ENCODE measurements around the gene RBM22. TPM values are rescaled to one million over a fixed set of nuclear protein-coding genes. Genes with fewer than 3 reads are reported as not detected.

RBM22 gene
- total RNA-seq, 4 donors from 2014 or later = 35.1 to 53.6 (median 44.0) TPM

GRCh38 chr5:150650021-150651006 is 50.5 kb downstream of the RBM22 start:
- Histone ChIP-seq H3K36me3 (peaks cover 0 to 46% (median 0%) of the 10 kb centered on the region in 3 donors), H3K4me3 (no peak overlapping the region), H3K9me3 (no peaks in the 10 kb centered on the region), H3K27ac (no peak overlapping the region), H3K27me3 (no peaks in the 10 kb centered on the region), H3K4me1 (peaks cover 0 to 10% (median 0%) of the 10 kb centered on the region in 4 donors)
- no peak for DNase-seq
- TF ChIP-seq POLR2A (IDR thresholded peaks at IDR 0.05) = no peak
- TF ChIP-seq CTCF (IDR thresholded peaks at IDR 0.05) = no peak

DNA sequence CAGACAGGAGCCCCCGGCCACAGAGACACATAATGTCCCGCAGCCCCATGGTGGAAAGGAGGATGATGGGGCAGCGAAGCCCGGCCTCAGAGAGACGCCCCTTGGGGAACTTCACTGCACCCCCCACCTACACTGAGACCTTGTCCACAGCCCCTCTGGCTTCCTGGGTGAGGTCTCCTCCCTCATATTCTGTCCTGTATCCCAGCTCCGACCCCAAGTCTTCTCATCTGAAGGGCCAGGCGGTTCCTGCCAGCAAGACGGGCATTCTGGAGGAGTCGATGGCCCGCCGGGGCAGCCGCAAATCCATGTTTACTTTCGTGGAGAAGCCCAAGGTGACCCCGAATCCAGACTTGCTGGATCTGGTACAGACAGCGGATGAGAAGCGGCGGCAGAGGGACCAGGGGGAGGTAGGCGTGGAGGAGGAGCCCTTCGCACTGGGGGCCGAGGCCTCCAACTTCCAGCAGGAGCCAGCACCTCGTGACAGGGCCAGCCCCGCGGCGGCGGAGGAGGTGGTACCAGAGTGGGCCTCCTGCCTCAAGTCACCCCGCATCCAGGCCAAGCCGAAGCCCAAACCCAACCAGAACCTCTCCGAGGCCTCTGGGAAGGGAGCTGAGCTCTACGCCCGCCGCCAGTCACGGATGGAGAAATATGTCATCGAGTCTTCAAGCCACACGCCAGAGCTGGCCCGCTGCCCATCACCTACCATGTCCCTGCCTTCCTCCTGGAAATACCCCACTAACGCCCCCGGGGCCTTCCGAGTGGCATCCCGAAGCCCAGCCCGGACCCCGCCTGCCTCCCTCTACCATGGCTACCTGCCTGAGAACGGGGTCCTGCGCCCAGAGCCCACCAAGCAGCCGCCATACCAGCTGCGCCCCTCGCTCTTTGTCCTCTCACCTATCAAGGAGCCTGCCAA is 51.5 kb downstream of the RBM22 start:
- Histone ChIP-seq H3K27me3 (no peaks in the 10 kb centered on the region), H3K9me3 (no peaks in the 10 kb centered on the region), H3K4me3 (no peak overlapping the region), H3K4me1 (peaks cover 0 to 20% (median 0%) of the 10 kb centered on the region in 4 donors), H3K36me3 (peaks cover 0 to 46% (median 0%) of the 10 kb centered on the region in 3 donors), H3K27ac (no peak overlapping the region)
- no peak for TF ChIP-seq POLR2A (IDR thresholded peaks at IDR 0.05)
- peak in 1 of 3 donors; percentile 45 for DNase-seq

DNA sequence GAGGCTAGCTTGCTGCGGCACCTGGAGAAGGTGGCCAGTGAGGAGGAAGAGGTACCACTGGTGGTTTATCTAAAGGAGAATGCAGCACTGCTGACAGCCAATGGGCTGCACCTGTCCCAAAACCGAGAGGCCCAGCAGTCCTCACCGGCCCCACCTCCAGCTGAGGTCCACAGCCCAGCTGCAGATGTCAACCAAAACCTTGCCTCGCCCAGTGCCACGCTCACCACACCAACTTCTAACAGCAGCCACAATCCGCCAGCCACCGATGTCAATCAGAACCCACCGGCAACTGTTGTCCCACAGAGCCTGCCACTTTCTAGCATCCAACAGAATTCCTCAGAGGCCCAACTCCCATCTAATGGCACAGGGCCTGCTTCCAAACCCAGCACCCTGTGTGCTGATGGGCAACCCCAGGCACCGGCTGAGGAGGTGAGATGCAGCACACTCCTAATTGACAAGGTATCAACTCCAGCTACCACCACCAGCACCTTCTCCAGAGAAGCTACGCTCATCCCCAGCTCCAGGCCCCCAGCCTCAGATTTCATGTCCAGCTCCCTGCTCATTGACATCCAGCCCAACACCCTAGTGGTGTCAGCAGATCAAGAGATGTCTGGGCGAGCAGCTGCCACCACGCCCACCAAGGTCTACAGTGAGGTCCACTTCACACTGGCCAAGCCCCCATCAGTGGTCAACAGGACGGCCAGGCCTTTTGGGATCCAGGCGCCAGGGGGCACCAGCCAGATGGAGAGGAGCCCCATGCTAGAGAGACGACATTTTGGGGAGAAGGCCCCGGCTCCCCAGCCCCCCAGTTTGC is 52.4 kb downstream of the RBM22 start:
- peak overlapping the region in 1 of 4 donors; percentile 53 for H3K27ac ChIP-seq
- H3K27me3 ChIP-seq = no peaks in the 10 kb centered on the region
- H3K4me3 ChIP-seq = no peak overlapping the region
- peaks cover 0 to 27% (median 0%) of the 10 kb centered on the region in 4 donors for H3K4me1 ChIP-seq
- no peaks in the 10 kb centered on the region for H3K9me3 ChIP-seq
- peak in 1 of 3 donors; percentile 38 for DNase-seq
- peaks cover 0 to 46% (median 0%) of the 10 kb centered on the region in 3 donors for H3K36me3 ChIP-seq
- no peak for TF ChIP-seq POLR2A (IDR thresholded peaks at IDR 0.05)
- TF ChIP-seq CTCF (IDR thresholded peaks at IDR 0.05) = no peak

GRCh38 chr5:150647275-150648251 is 53.3 kb downstream of the RBM22 start:
- TF ChIP-seq POLR2A (IDR thresholded peaks at IDR 0.05) (no peak), CTCF (IDR thresholded peaks at IDR 0.05) (no peak)
- no peak overlapping the region for H3K4me3 ChIP-seq
- H3K36me3 ChIP-seq = peaks cover 0 to 43% (median 0%) of the 10 kb centered on the region in 3 donors
- DNase-seq = peak in 1 of 3 donors; percentile 53
- no peaks in the 10 kb centered on the region for H3K9me3 ChIP-seq
- peaks cover 0 to 37% (median 0%) of the 10 kb centered on the region in 4 donors for H3K4me1 ChIP-seq
- peak overlapping the region in 2 of 4 donors; percentile 28 to 53 for H3K27ac ChIP-seq
- no peaks in the 10 kb centered on the region for H3K27me3 ChIP-seq
